SK-N-SH treated with all-trans-retinoic acid at 6 μM for 48 hours (cell line): ENCODE data around the gene GNAZ.

Experiments used
- BACH2 ChIP-seq: fragments of 250-450 bp; sonication (Bioruptor Pico); IDR thresholded peaks from 2 replicates; pipeline ENCODE4 v1.9.0; 2021; ENCODE audit warnings: mild to moderate bottlenecking, borderline replicate concordance
- OSR1 ChIP-seq: fragments of 250-450 bp; sonication (Bioruptor Pico); IDR thresholded peaks from 2 replicates; pipeline ENCODE4 v1.8.0; 2022; ENCODE audit warnings: moderate library complexity, mild to moderate bottlenecking, inconsistent platforms

- no peak for TF ChIP-seq BACH2 (CRISPR knock-in tag)
- TF ChIP-seq OSR1, result no peak
Observed at GRCh38 chr22:23100124-23100801, 29.9 kb downstream of the GNAZ start.
